ENCODE data around the gene C4BPA. TPM values are rescaled to one million over a fixed set of nuclear protein-coding genes. Genes with fewer than 3 reads are reported as not detected.

C4BPA gene
- total and polyA plus RNA-seq, 9 of the 15 experiments (the other 6 are each of a cell fraction or from before 2014, with no cell fraction given): 0.04 to 0.22 (median 0.11) TPM; not detected in 3

- TF ChIP-seq ARID3B (CRISPR knock-in tag; IDR thresholded peaks at IDR 0.05; ENCODE audit: borderline replicate concordance): no peak
- no peak for TF ChIP-seq TAL1 (IDR thresholded peaks at IDR 0.05)
- TF ChIP-seq TSC22D4 (tag; IDR thresholded peaks at IDR 0.05): no peak
- TF ChIP-seq HNRNPL (IDR thresholded peaks at IDR 0.05; ENCODE audit: low read depth, low read length): no peak
- no peak for TF ChIP-seq RAD21 (CRISPR knock-in tag; conservative IDR thresholded peaks at IDR 0.05 in 1 of 2, IDR thresholded peaks at IDR 0.05 in 1 of 2)
- TF ChIP-seq ZNF280B (CRISPR knock-in tag; IDR thresholded peaks at IDR 0.05): no peak
- TF ChIP-seq NFIX (CRISPR knock-in tag; IDR thresholded peaks at IDR 0.05; ENCODE audit: low read depth): no peak
- no peak for TF ChIP-seq ETS1 (conservative IDR thresholded peaks at IDR 0.05; ENCODE audit: control insufficient read depth, low read depth, low read length)
These were observed 8.7 kb downstream of the C4BPA start (continued) for GRCh38 chr1:207112616-207113296.

Measured in K562 (cell line).